Stimulated activated CD8-positive, alpha-beta memory T cell treated with anti-CD3 and anti-CD28 coated beads, Interleukin-7, amount 100 ng/mL, for 1 hour (primary cell): ENCODE results near the gene SMTNL1.

Source experiments
- DNase-seq, 2 donors: peaks; one replicate each; pipeline ENCODE4 v3.0.0-alpha.2; 2020; ENCODE audit warnings: low read depth in 2 of 2

Gene SMTNL1

DNA sequence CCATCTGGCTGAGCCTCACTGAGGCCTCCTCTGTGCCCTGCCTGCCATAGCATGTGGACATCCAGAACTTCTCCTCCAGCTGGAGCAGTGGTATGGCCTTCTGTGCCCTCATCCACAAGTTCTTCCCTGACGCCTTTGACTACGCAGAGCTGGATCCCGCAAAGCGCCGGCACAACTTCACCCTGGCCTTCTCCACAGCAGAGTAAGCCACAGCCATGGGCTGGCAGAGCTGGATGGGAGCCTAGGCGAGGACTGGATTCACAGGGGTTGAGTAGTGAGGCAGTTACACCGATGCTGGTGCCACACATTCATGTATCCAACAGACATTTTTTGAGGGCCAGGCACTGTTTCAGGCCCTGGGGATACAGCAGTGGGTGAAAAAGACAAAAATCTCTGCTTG, 9.1 kb downstream of the SMTNL1 start:
- no peak for DNase-seq

DNA sequence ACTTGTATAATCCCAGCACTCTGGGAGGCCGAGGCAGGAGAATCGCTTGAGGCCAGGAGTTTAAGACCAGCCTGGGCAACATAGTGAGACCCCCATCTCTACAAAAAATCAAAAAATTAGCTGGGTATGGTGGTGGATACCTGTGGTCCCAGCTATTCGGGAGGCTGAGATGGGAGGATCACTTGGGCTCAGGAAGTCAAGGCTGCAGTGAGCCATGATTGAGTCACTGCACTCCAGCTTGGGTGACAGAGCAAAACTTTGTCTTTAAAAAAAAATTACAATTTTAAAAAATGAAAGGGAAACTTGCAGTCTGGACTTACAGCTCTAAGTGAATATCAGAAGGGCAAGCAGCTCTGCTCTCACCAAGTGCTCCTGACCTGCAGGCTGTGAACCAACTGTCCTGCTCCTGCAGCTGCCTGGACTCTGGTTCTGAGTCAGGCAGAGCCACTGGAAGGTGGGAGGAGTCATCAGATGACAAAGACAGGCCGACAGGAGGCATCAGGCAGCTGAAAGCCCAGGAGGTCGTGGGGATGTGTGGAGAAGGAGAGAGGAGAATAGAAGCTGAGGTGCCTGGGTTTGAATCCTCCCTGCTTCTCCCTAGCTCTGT, 9.6 kb downstream of the SMTNL1 start:
- DNase-seq: no peak

DNA sequence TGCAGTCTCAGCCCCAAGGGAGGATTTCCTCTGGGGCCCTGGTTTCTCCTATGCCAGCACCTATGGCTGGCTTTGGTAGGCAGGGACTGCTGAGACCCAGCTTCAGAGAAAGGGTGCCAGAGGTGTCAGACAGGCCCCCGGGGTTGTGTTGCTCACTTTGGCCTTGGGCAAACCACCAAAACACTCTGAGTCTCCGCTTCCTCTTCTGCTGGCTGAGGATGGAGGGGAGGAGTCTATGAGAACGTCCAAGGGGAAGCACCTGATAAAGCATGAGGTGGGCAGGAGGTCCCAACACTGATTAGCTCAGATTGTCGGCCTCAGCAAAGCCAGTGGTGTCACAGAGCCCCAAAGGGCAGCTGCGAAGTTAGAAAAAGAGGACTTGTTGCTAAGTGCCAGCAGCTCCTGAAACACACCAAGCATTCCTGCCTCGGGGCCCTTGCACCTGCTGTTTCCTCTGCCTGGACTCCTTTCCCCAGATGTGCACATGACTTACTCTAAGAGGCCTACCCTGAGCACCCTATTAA, 10.5 kb downstream of the SMTNL1 start:
- DNase-seq: no peak

DNA sequence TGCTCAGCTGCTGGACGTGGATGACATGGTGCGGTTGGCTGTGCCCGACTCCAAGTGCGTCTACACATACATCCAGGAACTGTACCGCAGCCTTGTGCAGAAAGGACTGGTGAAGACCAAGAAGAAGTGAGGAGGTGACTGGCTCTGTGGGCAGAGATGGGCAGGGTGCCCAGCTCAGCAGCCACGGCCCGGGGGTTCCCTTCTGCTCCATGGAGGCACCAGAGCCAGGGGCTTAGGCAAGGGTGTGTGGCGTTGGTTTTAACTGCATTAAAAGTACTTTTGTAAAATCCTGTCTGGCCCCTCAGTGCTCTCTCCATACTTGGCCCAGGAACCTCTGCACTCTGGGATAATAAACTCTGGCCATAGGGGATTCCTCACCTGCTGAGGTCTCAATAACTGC, 12.6 kb downstream of the SMTNL1 start:
- no peak for DNase-seq

DNA sequence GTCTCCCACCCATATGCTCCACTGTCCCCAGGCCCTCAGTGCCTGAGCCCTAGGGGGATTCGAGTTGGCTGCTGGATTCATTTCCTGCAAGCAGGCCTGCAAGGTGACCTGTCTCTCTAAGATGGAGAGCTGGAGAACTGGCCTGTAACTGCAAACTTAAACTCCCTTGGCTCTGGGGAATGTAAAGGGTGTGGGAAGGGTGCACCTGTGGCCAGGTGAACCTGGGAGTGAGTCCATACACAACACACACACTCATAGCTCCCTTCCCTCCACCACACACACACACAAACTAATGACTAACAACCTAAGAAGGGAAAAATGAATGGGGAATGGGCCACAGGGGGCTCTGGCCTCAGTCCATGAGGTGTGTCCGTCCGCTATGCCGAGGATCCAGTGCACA, 14.5 kb downstream of the SMTNL1 start:
- DNase-seq: no peak

DNA sequence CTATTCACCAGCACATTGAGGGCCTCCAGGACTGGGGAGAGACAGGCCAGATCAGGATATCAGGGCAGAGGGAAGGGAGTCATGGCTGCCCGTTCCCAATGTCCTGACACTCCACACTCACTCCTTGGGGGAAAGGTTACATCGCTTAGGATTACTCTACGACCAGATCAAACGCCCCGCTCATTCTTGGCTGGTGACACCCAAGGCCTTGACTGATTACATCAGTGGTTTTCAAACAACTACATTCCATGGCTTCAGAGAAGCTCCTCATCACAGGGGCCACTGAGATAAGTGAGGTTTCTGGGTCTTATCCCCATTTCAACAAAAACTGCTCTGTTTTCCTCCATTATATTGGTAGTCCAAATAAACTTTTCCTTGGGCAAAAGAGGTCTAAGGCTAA, 15.1 kb downstream of the SMTNL1 start:
- no peak for DNase-seq

DNA sequence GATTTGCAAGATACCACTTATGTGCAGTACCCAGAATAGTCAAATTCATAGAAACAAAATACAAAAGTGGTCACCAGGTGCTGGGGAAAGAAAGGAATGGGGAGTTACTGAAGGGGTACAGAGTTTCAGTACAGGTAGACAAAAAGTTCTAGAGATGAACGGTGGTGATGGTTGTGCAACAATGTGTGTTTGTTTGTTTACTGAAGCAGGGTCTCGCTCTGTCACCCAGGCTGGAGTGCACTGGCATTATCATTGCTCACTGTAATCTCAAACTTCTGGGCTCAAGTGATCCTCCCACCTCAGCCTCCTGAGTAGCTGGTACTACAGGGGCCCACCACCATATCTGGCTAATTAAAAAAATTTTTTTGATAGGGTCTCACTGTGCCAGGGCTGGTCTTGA, 18.0 kb downstream of the SMTNL1 start:
- no peak for DNase-seq

DNA sequence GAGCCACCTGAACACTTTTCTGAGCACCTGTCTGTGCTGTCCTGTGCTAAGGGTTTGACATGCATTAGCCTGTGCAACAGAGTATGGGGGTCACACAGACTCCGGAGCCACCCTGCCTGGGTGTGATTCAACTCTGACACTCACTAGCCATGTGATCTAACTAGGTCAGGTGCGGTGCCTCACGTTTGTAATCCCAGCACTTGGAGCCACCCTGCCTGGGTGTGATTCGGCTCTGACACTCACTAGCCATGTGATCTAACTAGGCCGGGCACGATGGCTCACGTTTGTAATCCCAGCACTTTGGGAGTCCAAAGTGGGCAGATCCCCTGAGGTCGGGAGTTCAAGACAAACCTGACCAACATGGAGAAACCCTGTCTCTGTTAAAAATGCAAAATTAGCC, 18.6 kb downstream of the SMTNL1 start:
- no peak for DNase-seq

DNA sequence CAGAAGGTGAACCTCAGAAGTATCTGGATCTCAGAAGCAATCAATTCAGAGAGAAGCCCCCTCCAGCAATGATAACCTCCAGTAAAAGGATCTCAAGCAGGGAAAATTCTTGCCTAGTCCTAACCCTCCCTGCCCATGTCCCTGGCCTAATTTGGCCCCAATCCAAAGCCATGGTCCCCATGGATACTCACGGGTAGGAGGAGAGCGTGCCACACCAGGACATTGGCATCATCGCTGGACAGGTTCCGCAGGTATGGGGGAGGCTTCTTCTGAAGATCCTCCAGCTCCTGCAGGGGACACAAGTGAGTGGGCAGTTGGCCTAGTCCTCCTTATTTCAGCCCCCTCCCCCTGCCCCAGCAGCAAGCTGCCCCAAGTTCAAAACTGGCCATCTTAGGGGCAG, 22.8 kb downstream of the SMTNL1 start:
- no peak for DNase-seq

DNA sequence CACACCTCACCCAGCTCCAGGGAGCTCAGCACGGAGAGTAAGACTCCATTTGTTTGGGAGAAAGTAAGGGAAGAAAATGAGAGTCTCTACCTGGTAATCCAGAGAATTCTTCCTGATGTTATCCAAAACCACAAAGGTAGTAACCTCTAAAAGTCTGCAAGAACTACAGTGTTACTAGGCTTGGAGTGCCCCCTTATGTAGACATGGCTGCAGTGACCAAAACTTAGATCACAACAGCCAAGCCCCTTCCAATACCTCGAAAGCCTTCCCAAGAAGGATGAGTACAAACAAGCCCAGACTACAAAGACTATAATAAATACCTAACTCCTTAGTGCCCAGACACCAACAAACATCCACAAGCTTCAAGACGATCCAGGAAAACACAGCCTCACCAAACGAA, 25.2 kb downstream of the SMTNL1 start:
- DNase-seq: no peak

DNA sequence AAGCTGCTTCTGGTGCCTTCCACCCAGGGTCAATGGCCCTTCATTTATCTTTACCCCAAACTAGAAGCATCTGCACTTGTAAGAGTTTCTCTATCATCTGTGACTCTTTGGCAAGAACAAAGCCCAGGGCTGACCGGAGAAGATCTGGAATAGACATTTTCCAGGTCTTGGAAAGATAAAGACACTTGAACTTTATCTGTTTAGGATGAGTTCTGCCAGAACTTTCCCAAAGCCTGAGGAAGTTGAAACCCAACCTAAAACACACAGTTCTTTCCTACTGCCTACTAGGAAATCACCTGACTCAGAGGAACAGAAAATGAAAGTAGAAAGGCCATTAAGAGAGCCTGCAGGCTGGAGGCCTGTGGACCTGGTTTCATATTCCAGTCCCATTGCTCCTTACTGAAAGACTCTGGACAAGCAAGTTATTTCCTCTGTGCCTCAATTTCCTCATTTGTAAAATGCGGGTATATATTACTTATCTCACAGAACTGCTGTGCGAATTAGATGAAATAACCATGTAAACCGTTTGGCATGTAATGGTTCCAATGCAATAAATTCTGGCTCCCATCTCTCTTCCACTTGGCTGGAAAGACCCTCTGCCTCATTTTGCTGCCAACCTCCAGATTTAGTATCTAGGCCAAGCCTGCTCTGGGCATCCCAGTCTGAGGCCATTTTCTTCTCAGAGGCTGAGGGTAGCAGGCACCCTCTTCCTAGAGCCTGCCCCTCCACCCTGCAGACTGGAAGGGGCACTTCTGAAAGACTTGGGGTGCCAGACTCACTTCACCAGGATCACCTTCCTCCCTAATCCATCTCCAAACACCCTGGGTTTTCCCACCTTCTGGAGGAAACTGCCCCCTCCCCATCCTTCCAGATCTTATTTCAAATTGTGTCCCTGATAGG, 28.9 kb downstream of the SMTNL1 start:
- DNase-seq: no peak

DNA sequence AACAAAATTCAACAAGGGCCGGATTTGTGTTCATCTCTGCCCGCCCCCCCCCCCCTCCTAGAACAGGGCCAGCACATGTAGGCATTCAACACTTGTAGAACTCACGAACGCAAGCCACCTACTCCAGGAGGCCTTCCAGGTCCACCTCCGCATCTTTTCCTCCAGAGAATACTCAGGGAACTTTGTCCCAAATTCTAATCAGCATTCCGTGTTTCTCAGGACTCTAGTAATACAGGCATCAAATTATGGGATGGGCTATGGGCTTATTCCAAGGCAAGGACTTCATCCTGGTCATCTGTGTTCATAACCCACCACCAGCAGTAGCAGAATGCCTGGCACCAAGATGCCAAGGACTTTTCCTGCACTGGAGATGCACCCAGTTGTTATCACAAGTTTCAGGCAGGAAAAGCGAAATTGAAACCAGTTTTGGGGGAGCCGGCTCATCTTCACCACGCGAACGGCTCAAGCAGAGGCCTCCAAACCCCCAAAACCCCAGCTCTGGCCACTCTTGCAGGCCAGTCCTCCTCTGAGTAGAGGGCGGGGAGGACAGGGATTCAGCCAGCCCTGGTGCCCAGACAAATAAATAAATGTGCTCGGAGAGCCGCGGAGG, 29.6 kb downstream of the SMTNL1 start:
- no peak for DNase-seq

DNA sequence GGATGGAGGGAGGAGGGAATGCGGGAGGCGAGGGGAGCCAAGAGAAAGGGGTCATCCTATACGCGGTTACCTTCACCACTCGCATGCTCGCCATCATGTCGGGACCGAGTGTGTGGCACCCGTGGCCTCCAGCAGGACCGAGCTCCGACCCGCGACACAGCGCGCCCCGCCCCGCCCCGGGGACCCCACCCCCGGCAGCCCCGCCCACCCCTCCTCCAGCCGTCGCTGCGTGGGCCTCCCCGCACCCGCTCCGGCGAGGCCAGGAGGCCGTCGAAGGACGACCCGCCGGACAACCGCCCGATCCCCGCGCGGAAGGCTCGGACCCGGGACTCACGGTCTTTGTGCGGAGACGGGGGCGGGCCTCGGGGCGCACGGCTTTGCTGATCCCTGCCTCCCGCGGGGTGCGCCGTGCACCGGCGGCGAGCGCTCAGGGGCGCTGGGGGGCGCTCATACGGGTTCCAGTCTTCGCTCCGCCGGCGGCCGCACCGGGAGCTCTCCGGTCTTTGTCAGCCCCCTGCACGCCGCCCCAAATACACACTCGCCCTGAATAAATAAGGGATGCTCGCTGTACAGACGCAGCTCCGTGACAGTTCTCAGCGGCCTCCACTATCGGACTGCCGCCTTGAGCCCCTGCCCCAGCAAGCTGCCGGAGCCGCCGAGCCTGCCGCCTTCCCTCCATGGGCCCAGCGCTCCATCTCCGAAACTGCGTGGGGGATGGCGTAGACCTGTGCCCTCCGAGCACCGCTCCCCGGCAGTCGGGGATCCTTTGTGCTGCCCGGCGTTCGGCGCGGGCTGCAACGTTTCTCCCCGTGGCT, 30.3 kb downstream of the SMTNL1 start, which contains the start of gene UBE2L6:
TSS of gene UBE2L6 (minus strand) at position 158 of the 815 bp plus-strand sequence. CDS start at position 97, 61 bp downstream.
- DNase-seq: peak; percentile 27 to 33

DNA sequence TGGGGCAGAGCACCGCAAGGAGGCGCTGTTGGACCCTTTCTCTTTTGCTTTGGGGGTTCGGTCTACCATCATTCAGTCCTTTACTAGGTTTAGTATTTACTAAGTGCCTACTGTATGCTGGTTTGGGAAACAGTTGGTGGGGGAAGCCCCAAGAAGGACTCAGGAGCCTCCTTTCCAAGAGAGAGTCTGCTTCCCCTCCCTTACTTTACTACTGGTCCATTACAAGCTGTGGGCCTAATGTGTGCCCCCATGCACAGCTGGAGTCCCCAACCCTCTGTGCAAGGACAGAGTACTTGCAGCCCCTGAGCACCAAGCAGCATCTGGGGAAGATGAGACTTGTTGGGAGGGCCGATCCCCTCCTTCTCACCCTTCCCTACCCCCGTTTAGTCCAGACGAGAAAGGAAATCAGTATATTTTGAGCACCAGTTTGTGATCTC, 31.0 kb downstream of the SMTNL1 start:
- peak; percentile 77 to 82 for DNase-seq

DNA sequence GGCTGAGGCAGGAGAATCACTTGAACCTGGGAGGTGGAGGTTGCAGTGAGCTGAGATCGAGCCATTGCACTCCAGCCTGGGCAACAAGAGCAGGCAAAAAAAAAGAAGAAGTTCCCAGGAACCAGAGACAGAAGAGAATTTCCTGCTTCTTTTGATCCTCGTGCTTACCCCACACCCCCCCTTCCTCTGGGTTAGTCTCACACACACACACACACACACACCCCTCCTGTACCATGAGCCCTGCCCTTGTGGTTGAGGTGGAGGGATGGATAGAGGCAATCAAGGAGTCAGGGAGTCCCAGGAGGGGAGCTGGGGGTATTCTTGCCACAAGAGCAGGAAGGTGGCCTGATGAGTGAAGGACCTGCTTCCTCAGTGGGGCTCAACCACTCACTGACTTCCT, 34.2 kb downstream of the SMTNL1 start:
- DNase-seq: no peak

DNA sequence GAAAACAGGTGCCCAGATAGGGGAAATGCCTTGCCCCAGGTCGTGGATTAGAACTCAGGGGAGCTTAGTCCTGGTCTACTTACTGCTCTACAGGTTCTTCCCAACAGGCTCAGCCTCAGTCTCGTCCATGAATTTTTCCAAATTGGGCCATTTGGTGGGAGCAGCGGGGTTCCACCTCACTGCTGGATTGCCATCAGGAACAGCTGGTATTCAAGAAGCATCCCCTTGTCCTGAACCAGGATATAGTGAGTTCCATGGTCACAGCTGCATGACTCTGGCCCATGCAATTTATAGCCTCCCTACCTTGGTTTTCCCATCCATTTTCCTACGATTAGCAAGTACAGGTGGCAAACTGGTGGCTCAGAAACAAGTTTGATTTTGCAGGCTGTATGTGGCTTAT, 36.7 kb downstream of the SMTNL1 start:
- DNase-seq: no peak

DNA sequence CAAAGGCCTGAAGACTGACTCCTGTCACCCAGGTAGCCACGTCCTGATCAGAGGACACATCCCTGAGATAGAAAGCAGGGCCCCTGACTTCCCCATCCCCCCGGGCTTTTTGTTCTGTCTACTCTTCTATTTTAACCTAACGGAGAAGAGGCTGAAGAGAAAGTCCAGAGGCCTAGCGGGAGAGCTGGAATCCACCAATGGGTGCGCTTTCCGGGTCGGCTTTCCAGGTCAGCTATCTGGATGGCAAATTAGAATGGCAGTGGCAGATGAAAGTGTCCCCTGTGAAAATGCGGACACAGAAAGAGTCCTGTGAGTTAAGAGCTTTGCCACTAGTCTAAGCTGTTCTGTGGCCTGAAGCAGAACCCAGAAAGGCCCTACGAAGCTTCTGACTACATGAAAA, 46.9 kb downstream of the SMTNL1 start:
- DNase-seq: no peak

DNA sequence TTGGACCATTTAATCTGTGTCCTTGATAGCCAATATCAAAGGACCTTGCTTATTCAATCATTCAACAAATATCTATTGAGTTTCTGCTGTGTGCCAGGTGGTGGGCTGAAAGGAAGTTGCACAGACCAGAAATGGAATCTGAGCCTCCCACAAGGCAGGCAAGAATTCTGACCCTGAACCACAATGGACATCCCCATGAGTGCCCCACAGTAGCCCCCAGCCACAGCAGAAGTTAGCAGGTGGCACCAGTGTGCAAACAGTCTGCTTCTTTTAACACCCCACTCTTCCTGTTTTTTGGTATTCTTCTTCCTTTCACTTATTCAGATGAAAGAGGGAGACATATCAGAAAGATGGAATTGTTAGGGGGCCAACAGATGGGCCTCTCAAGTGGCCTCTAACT, 47.9 kb downstream of the SMTNL1 start:
- DNase-seq: no peak

DNA sequence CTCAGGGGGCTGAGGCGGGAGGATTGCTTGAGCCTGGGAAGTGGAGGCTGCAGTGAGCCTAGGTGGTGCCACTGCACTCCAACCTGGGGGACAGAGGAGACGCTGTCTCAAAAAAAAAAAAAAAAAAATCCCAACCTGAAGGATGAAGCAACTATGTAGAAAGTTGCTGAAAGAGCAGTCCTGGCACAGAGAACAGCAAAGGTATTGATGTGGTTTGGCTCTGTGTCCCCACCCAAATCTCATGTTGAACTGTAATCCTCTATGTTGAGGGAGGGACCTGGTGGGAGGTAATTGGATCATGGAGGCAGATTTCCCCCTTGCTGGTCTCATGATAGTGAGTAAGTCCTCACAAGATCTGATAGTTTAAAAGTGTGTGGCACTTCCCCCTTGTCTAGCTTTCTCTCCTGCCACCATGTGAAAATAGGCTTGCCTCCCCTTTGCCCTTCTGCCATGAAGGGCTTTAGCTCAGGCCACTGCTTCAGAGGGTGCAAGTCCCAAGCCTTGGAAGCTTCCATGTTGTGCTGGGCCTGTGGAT, 49.4 kb downstream of the SMTNL1 start:
- DNase-seq: no peak

DNA sequence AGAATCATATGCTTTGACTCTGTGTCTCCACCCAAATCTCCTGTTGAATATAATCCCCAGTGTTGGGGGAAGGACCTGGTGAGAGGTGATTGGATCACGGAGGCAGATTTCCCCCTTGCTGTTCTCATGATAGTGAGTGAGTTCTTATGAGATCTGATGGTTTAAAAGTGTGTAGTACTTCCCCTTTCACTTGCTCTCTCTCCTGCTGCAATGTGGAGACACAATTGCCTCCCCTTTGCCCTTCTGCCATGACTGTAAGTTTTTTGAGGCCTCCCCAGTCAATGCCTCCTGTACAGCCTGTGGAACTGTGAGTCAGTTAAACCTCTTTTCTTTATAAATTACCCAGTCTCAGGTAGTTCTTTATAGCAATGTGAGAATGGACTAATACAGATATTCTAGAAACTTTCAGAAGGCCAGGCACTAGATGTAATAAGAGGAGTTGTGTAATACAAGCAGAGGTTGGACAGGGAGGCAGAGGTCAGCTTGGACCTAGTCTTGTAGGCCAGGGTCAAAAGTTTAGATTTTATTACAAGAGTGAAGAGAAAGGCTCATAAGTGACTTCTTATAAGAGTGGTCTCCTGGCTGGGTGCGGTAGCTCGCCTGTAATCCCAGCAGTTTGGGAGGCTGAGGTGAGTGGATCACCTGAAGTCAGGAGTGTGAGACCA, 50.8 kb downstream of the SMTNL1 start:
- no peak for DNase-seq
